Measurements from ENCODE around the gene TMSB15A.

- no peak for TF ChIP-seq CTCF (IDR thresholded peaks at IDR 0.05; ENCODE audit: insufficient read depth, low read depth, low read length)
- TF ChIP-seq EZH2 (IDR thresholded peaks at IDR 0.05; ENCODE audit: insufficient read depth, low read length) = no peak
These were observed 31.7 kb upstream of the TMSB15A start for GRCh38 chrX:102548231-102548630.

Data from astrocyte (in vitro differentiated cells and primary cell).